HepG2 (cell line): ENCODE measurements around the gene SMIM36. TPM values are rescaled to one million over a fixed set of nuclear protein-coding genes. Genes with fewer than 3 reads are reported as not detected.

ENCODE experiments used
- ATAD3A ChIP-seq: sonication (generic); formaldehyde crosslinking; IDR thresholded peaks from 2 replicates; pipeline ENCODE4 v1.4.0; 2020; ENCODE audit warnings: missing genetic modification reagents
- CEBPB ChIP-seq: IDR thresholded peaks from 2 replicates; pipeline ENCODE4 v1.6.1; 2011; ENCODE audit warnings: low read depth, low read length, improper control_type of control experiment, borderline replicate concordance
- GFI1 ChIP-seq: sonication (generic); formaldehyde crosslinking; IDR thresholded peaks from 2 replicates; pipeline ENCODE4 v1.5.0; 2020; ENCODE audit warnings: missing genetic modification reagents, mild to moderate bottlenecking, borderline replicate concordance
- GZF1 ChIP-seq: sonication (generic); formaldehyde crosslinking; IDR thresholded peaks from 2 replicates; pipeline ENCODE4 v1.5.1; 2020; ENCODE audit warnings: mild to moderate bottlenecking, missing genetic modification reagents
- HNRNPK ChIP-seq: fragments of 200-400 bp; formaldehyde crosslinking; IDR thresholded peaks from 2 replicates; pipeline ENCODE4 v1.6.1; 2018; ENCODE audit warnings: low read length, low read depth, moderate library complexity, mild to moderate bottlenecking; ENCODE audit not compliant: poor library complexity, severe bottlenecking
- LBX2 ChIP-seq: sonication (generic); formaldehyde crosslinking; IDR thresholded peaks from 2 replicates; pipeline ENCODE4 v1.5.0; 2020; ENCODE audit warnings: missing genetic modification reagents, mild to moderate bottlenecking, borderline replicate concordance
- MLLT10 ChIP-seq: sonication (generic); formaldehyde crosslinking; IDR thresholded peaks from 2 replicates; pipeline ENCODE4 v1.4.0; 2020; ENCODE audit warnings: missing genetic modification reagents
- PATZ1 ChIP-seq: sonication (generic); formaldehyde crosslinking; IDR thresholded peaks from 2 replicates; pipeline ENCODE4 v1.4.0; 2020; ENCODE audit warnings: missing genetic modification reagents
- POGK ChIP-seq: sonication (generic); formaldehyde crosslinking; conservative IDR thresholded peaks from 2 replicates; pipeline ENCODE4 v1.8.0; 2022; ENCODE audit warnings: mild to moderate bottlenecking, moderate library complexity, missing genetic modification reagents
- SIX4 ChIP-seq: sonication (generic); formaldehyde crosslinking; IDR thresholded peaks from 2 replicates; pipeline ENCODE4 v1.4.0; 2020; ENCODE audit warnings: missing genetic modification reagents
- TBP ChIP-seq: sonication (generic); formaldehyde crosslinking; IDR thresholded peaks from 2 replicates; pipeline ENCODE4 v1.5.0; 2020; ENCODE audit warnings: missing genetic modification reagents
- TCF7L2 ChIP-seq: IDR thresholded peaks from 2 replicates; pipeline ENCODE4 v1.6.1; 2011; ENCODE audit warnings: mild to moderate bottlenecking, low read depth, low read length, moderate library complexity
- ZFP90 ChIP-seq: sonication (generic); formaldehyde crosslinking; IDR thresholded peaks from 2 replicates; pipeline ENCODE4 v1.8.0; 2022; ENCODE audit warnings: missing genetic modification reagents, mild to moderate bottlenecking, inconsistent platforms, borderline replicate concordance
- ZHX2 ChIP-seq, 2 experiments: sonication (generic) in 1 of 2; formaldehyde crosslinking in 1 of 2; IDR thresholded peaks; 2 replicates each; pipeline versions ENCODE4 v1.6.1 to v1.9.0; 2014 to 2022; ENCODE audit warnings: antibody characterized with exemption in 1 of 2, borderline replicate concordance in 1 of 2, inconsistent platforms in 1 of 2, low read depth in 1 of 2, missing genetic modification reagents in 1 of 2
- ZNF224 ChIP-seq: sonication (generic); formaldehyde crosslinking; IDR thresholded peaks from 2 replicates; pipeline ENCODE4 v1.5.0; 2020; ENCODE audit warnings: mild to moderate bottlenecking, missing genetic modification reagents
- ZNF331 ChIP-seq: sonication (generic); formaldehyde crosslinking; IDR thresholded peaks from 2 replicates; pipeline ENCODE4 v1.4.0; 2020; ENCODE audit warnings: missing genetic modification reagents
- ZNF746 ChIP-seq: sonication (generic); formaldehyde crosslinking; IDR thresholded peaks from 2 replicates; pipeline ENCODE4 v1.8.0; 2022; ENCODE audit warnings: mild to moderate bottlenecking, missing genetic modification reagents
- ZNF749 ChIP-seq: sonication (generic); formaldehyde crosslinking; IDR thresholded peaks from 2 replicates; pipeline ENCODE4 v1.8.0; 2022; ENCODE audit warnings: mild to moderate bottlenecking, missing genetic modification reagents, moderate library complexity, borderline replicate concordance
- polyA plus RNA-seq, 8 experiments: library from polyadenylated mRNA; depleted of rRNA in 3 of 8; stranded (reverse) in 7 of 8; unstranded in 1 of 8; fragments of >200 nt; fragmentation: Illumina TruSeq in 4 of 8; extraction: Trizol in 4 of 8; gene quantifications; 2 replicates each; pipeline versions ENCODE4 v1.2.1 to v1.2.3, GENCODE V29; 2011 to 2016; ENCODE audit warnings: low read depth in 4 of 8, missing spikeins in 1 of 8, mixed read lengths in 1 of 8; ENCODE audit not compliant: insufficient read depth in 1 of 8
- total RNA-seq, 5 experiments: library from RNA; depleted of rRNA; stranded (reverse); fragments of >200 nt; fragmentation: Illumina TruSeq; extraction: Trizol; gene quantifications; 2 replicates each; pipeline ENCODE4 v1.2.3, GENCODE V29; 2016; ENCODE audit warnings: low read depth in 1 of 5

Gene SMIM36
- total and polyA plus RNA-seq, 2 of the 13 experiments (the other 11 are each of a cell fraction or from before 2014, with no cell fraction given): not detected

- TF ChIP-seq PATZ1 (CRISPR knock-in tag): peak; percentile 87
- TF ChIP-seq MLLT10 (CRISPR knock-in tag): 0 out of 2 replicates have a peak, but pooled peaks have one; percentile 56
- 0 out of 2 replicates have a peak, but pooled peaks have one; percentile 43 for TF ChIP-seq ZHX2 (IDR thresholded peaks at IDR 0.05; ENCODE audit: low read depth)
- no peak for TF ChIP-seq ZHX2 (CRISPR knock-in tag; IDR thresholded peaks at IDR 0.05; ENCODE audit: borderline replicate concordance)
- no peak for TF ChIP-seq ZNF749
- no peak for TF ChIP-seq TBP
- peak; percentile 29; the same call in 1 of the 2 replicates for TF ChIP-seq POGK (CRISPR knock-in tag)
- no peak for TF ChIP-seq ZNF331 (CRISPR knock-in tag)
- TF ChIP-seq GFI1 (CRISPR knock-in tag): peak; percentile 81
- TF ChIP-seq LBX2 (CRISPR knock-in tag): no peak; the same call in 1 of the 2 replicates
- TF ChIP-seq ZNF746 (CRISPR knock-in tag): no peak; the same call in 1 of the 2 replicates
- TF ChIP-seq TCF7L2: no peak
- peak; percentile 9; the same call in 1 of the 2 replicates for TF ChIP-seq ZFP90
- TF ChIP-seq GZF1: no peak
- no peak; the same call in 1 of the 2 replicates for TF ChIP-seq SIX4 (CRISPR knock-in tag)
- TF ChIP-seq HNRNPK: no peak
- TF ChIP-seq CEBPB: no peak
- 0 out of 2 replicates have a peak, but pooled peaks have one; percentile 79 for TF ChIP-seq ATAD3A
- TF ChIP-seq ZNF224 (CRISPR knock-in tag): no peak
Measured at GRCh38 chr17:55421179-55421934, 89.9 kb downstream of the SMIM36 start, which contains the start of gene MMD (continued).
